HG03558 (cell line): ENCODE measurements around the gene EVI5.
"Not testable (repeated sequence)": the region's sequence is repeated elsewhere in the genome, so short reads cannot be mapped to it uniquely, and the experiment has no call there.

Source experiments
- ATAC-seq: cut with Tn5 transposase; IDR thresholded peaks from one replicate; pipeline ENCODE4 v1.9.1; 2021; ENCODE audit warnings: moderate number of reproducible peaks; ENCODE audit not compliant: unreplicated experiment; ENCODE audit errors: extremely low read depth

Gene EVI5

GRCh38 chr1:92707292-92707691 lies 77.6 kb downstream of the EVI5 start:
- ATAC-seq = no peak

- ATAC-seq = no peak
Measured at GRCh38 chr1:92705446-92705845, 79.5 kb downstream of the EVI5 start.

- ATAC-seq = no peak
Measured at GRCh38 chr1:92701147-92701546, 83.8 kb downstream of the EVI5 start.

- ATAC-seq = no peak
Measured at GRCh38 chr1:92698932-92699331, 86.0 kb downstream of the EVI5 start.

GRCh38 chr1:92695104-92695503 lies 89.8 kb downstream of the EVI5 start:
- ATAC-seq = no peak

GRCh38 chr1:92691925-92692324 lies 93.0 kb downstream of the EVI5 start:
- no peak for ATAC-seq

GRCh38 chr1:92690212-92690906 lies 94.5 kb downstream of the EVI5 start:
- no peak for ATAC-seq

- no peak for ATAC-seq
Measured at GRCh38 chr1:92679980-92680379, 104.9 kb downstream of the EVI5 start.

- no peak for ATAC-seq
Measured at GRCh38 chr1:92663775-92664174, 121.1 kb downstream of the EVI5 start.

- ATAC-seq = no peak
Measured at GRCh38 chr1:92662048-92662447, 122.9 kb downstream of the EVI5 start.

- no peak for ATAC-seq
Measured at GRCh38 chr1:92657701-92658100, 127.2 kb downstream of the EVI5 start.

- ATAC-seq = no peak
Measured at GRCh38 chr1:92655197-92655801, 129.6 kb downstream of the EVI5 start.

GRCh38 chr1:92653605-92654381 lies 131.1 kb downstream of the EVI5 start:
- ATAC-seq = no peak

- not testable (repeated sequence) for ATAC-seq
Measured at GRCh38 chr1:92640686-92641085, 144.2 kb downstream of the EVI5 start.

GRCh38 chr1:92638498-92638897 lies 146.4 kb downstream of the EVI5 start:
- ATAC-seq = no peak

- not testable (repeated sequence) for ATAC-seq
Measured at GRCh38 chr1:92635203-92635602, 149.7 kb downstream of the EVI5 start.

GRCh38 chr1:92623187-92623778 lies 161.6 kb downstream of the EVI5 start:
- no peak for ATAC-seq

- no peak for ATAC-seq
Measured at GRCh38 chr1:92619466-92620189, 165.3 kb downstream of the EVI5 start.

- ATAC-seq = no peak
Measured at GRCh38 chr1:92601044-92601443, 183.9 kb downstream of the EVI5 start.

GRCh38 chr1:92599184-92599583 lies 185.7 kb downstream of the EVI5 start:
- no peak for ATAC-seq
